HG02588 (cell line): ENCODE data around the gene UBL4A.
A peak's percentile ranks its signal among the peaks of the same experiment; 100 is the strongest.
"Not testable (repeated sequence)": the region's sequence is repeated elsewhere in the genome, so short reads cannot be mapped to it uniquely, and the experiment has no call there.

Experiments
- ATAC-seq: cut with Tn5 transposase; IDR thresholded peaks from one replicate; pipeline ENCODE4 v1.9.1; 2021; ENCODE audit warnings: mild to moderate bottlenecking, moderate library complexity; ENCODE audit not compliant: unreplicated experiment

UBL4A gene

GRCh38 chrX:154509455-154509854 lies 23.0 kb upstream of the UBL4A start:
- ATAC-seq = no peak

GRCh38 chrX:154508384-154508745 lies 21.9 kb upstream of the UBL4A start:
- ATAC-seq = no peak

- ATAC-seq = no peak
Measured at GRCh38 chrX:154507673-154508383, 21.4 kb upstream of the UBL4A start.

GRCh38 chrX:154506483-154507332 lies 20.3 kb upstream of the UBL4A start:
- no peak for ATAC-seq

- ATAC-seq = no peak
Measured at GRCh38 chrX:154505734-154506133, 19.3 kb upstream of the UBL4A start.

GRCh38 chrX:154502989-154503388 lies 16.6 kb upstream of the UBL4A start:
- ATAC-seq = no peak

- ATAC-seq = no peak
Measured at GRCh38 chrX:154502098-154502497, 15.7 kb upstream of the UBL4A start.

GRCh38 chrX:154501423-154501822 lies 15.0 kb upstream of the UBL4A start:
- ATAC-seq = not testable (repeated sequence)

- ATAC-seq = not testable (repeated sequence)
Measured at GRCh38 chrX:154496591-154497137, 10.2 kb upstream of the UBL4A start.

- ATAC-seq = no peak
Measured at GRCh38 chrX:154495472-154495922, 9.1 kb upstream of the UBL4A start.

GRCh38 chrX:154494715-154495114 lies 8.3 kb upstream of the UBL4A start:
- ATAC-seq = no peak

GRCh38 chrX:154490414-154491083 lies 4.1 kb upstream of the UBL4A start, which contains the start of gene SLC10A3:
Gene SLC10A3 (minus strand): TSS chrX:154490629. CDS start chrX:154488940, 1,689 bp downstream.
- ATAC-seq = peak; percentile 73

GRCh38 chrX:154490021-154490413 lies 3.6 kb upstream of the UBL4A start:
- peak; percentile 14 for ATAC-seq

- no peak for ATAC-seq
Measured at GRCh38 chrX:154489182-154489581, 2.8 kb upstream of the UBL4A start.

GRCh38 chrX:154488336-154489075 lies 2.1 kb upstream of the UBL4A start:
- no peak for ATAC-seq

- ATAC-seq = no peak
Measured at GRCh38 chrX:154487518-154488290, 1.3 kb upstream of the UBL4A start.

- ATAC-seq = no peak
Measured at GRCh38 chrX:154486052-154486395, 391 bp downstream of the UBL4A start.

- ATAC-seq = no peak
Measured at GRCh38 chrX:154485150-154486051, 1.0 kb downstream of the UBL4A start.
